Adrenal gland (tissue), 5 donors: ENCODE measurements around the gene MISP3.

Experiments
- CTCF ChIP-seq, 6 experiments: fragments of 450-650 bp in 4 of 6; fragments of 200-600 bp in 2 of 6; sonication (generic) in 1 of 6; IDR thresholded peaks; 1 replicate in 5 of 6; 2 replicates in 1 of 6; pipeline versions ENCODE4 v1.5.1 to v1.8.0; 2016 to 2021; ENCODE audit warnings: antibody characterized with exemption in 6 of 6, mild to moderate bottlenecking in 2 of 6, moderate library complexity in 1 of 6
- POLR2A ChIP-seq, 2 donors: fragments of 450-650 bp; IDR thresholded peaks; one replicate each; pipeline ENCODE4 v1.6.1; 2017; ENCODE audit warnings: antibody characterized with exemption in 2 of 2, mild to moderate bottlenecking in 2 of 2, moderate library complexity in 1 of 2
- donor health status: DM: no; HTN: no; CAD: no.

GRCh38 chr19:14030997-14031718 lies 41.4 kb upstream of the MISP3 start:
- TF ChIP-seq CTCF (IDR thresholded peaks at IDR 0.05): no peak
- no peak for TF ChIP-seq POLR2A (IDR thresholded peaks at IDR 0.05)
